Stimulated activated memory B cell treated with anti-CD40 and anti-IgM and Interleukin-4, amounts not matched to agents 10 μg/mL and 1 μg/mL and 100 μg/mL, for 72 hours (primary cell): Measurements from ENCODE around the gene NPHP3.
"Not testable (repeated sequence)": the region's sequence is repeated elsewhere in the genome, so short reads cannot be mapped to it uniquely, and the experiment has no call there.

Experiments
- ATAC-seq: fragments of 150-1000 bp; cut with Tn5 transposase; 2 replicates; pipeline ENCODE4 v1.10.0; 2021
- H3K27ac Mint-ChIP-seq: one replicate; pipeline ENCODE4 v1.8.0; 2022; ENCODE audit warnings: mild to moderate bottlenecking, mixed read lengths
- H3K27me3 Mint-ChIP-seq: one replicate; pipeline ENCODE4 v1.8.0; 2022; ENCODE audit warnings: mixed read lengths
- H3K36me3 Mint-ChIP-seq: one replicate; pipeline ENCODE4 v1.8.0; 2022; ENCODE audit warnings: mixed read lengths
- H3K4me1 Mint-ChIP-seq: one replicate; pipeline ENCODE4 v1.8.0; 2022; ENCODE audit warnings: mixed read lengths
- H3K4me3 Mint-ChIP-seq: one replicate; pipeline ENCODE4 v1.8.0; 2022; ENCODE audit warnings: mild to moderate bottlenecking, moderate library complexity, mixed read lengths
- H3K9me3 Mint-ChIP-seq: one replicate; pipeline ENCODE4 v1.8.0; 2022; ENCODE audit warnings: mixed read lengths

NPHP3 gene

GRCh38 chr3:132660052-132660810, 62.0 kb downstream of the NPHP3 start, which contains the start of gene UBA5:
TSS of gene UBA5 (plus strand) at chr3:132660329. CDS start at chr3:132660538, 209 bp downstream.
- Mint-ChIP-seq H3K4me1 (peaks cover 56% of the 10 kb centered on the region), H3K27me3 (no peaks in the 10 kb centered on the region), H3K9me3 (no peaks in the 10 kb centered on the region), H3K36me3 (peaks cover 15% of the 10 kb centered on the region), H3K4me3 (peak within 1 kb of the TSS; percentile 95), H3K27ac (peak within 1 kb of the TSS; percentile 96)
- peak; percentile 88 for ATAC-seq

GRCh38 chr3:132659365-132660051, 62.7 kb downstream of the NPHP3 start, which contains the start of gene ACAD11:
TSS of gene ACAD11 (minus strand) at chr3:132659809. CDS start at chr3:132659751, 58 bp downstream.
- H3K4me3 Mint-ChIP-seq: peak within 1 kb of the TSS; percentile 95
- H3K36me3 Mint-ChIP-seq: peaks cover 11% of the 10 kb centered on the region
- H3K27me3 Mint-ChIP-seq: no peaks in the 10 kb centered on the region
- peak within 1 kb of the TSS; percentile 96 for H3K27ac Mint-ChIP-seq
- peaks cover 53% of the 10 kb centered on the region for H3K4me1 Mint-ChIP-seq
- peak; percentile 80 for ATAC-seq
- H3K9me3 Mint-ChIP-seq: no peaks in the 10 kb centered on the region

- Mint-ChIP-seq H3K27me3 (no peaks in the 10 kb centered on the region), H3K27ac (peak overlapping the region; percentile 96), H3K4me1 (peaks cover 49% of the 10 kb centered on the region), H3K36me3 (peaks cover 10% of the 10 kb centered on the region), H3K4me3 (peak overlapping the region; percentile 95), H3K9me3 (no peaks in the 10 kb centered on the region)
- no peak for ATAC-seq
These were observed 63.2 kb downstream of the NPHP3 start for GRCh38 chr3:132659000-132659364.

- Mint-ChIP-seq H3K27me3 (no peaks in the 10 kb centered on the region), H3K27ac (peak overlapping the region; percentile 96), H3K4me3 (peak overlapping the region; percentile 36), H3K9me3 (no peaks in the 10 kb centered on the region), H3K4me1 (peaks cover 41% of the 10 kb centered on the region), H3K36me3 (peaks cover 5% of the 10 kb centered on the region)
- ATAC-seq: no peak
These were observed 64.1 kb downstream of the NPHP3 start for GRCh38 chr3:132657869-132658747.

GRCh38 chr3:132655471-132655870, 66.7 kb downstream of the NPHP3 start:
- ATAC-seq: no peak
- H3K4me1 Mint-ChIP-seq: peaks cover 20% of the 10 kb centered on the region
- H3K27ac Mint-ChIP-seq: no peak overlapping the region
- no peak overlapping the region for H3K4me3 Mint-ChIP-seq
- peaks cover 5% of the 10 kb centered on the region for H3K36me3 Mint-ChIP-seq
- no peaks in the 10 kb centered on the region for H3K27me3 Mint-ChIP-seq
- no peaks in the 10 kb centered on the region for H3K9me3 Mint-ChIP-seq

- no peak overlapping the region for H3K4me3 Mint-ChIP-seq
- no peak for ATAC-seq
- peaks cover 20% of the 10 kb centered on the region for H3K4me1 Mint-ChIP-seq
- H3K36me3 Mint-ChIP-seq: peaks cover 5% of the 10 kb centered on the region
- H3K27me3 Mint-ChIP-seq: no peaks in the 10 kb centered on the region
- no peaks in the 10 kb centered on the region for H3K9me3 Mint-ChIP-seq
- H3K27ac Mint-ChIP-seq: no peak overlapping the region
These were observed 67.5 kb downstream of the NPHP3 start for GRCh38 chr3:132654721-132655120.

- no peak for ATAC-seq
- Mint-ChIP-seq H3K9me3 (no peaks in the 10 kb centered on the region), H3K27ac (no peak overlapping the region), H3K36me3 (peaks cover 5% of the 10 kb centered on the region), H3K4me3 (no peak overlapping the region), H3K4me1 (peaks cover 19% of the 10 kb centered on the region), H3K27me3 (no peaks in the 10 kb centered on the region)
These were observed 68.0 kb downstream of the NPHP3 start for GRCh38 chr3:132654190-132654589.

GRCh38 chr3:132652640-132653270, 69.5 kb downstream of the NPHP3 start:
- Mint-ChIP-seq H3K4me3 (no peak overlapping the region), H3K9me3 (no peaks in the 10 kb centered on the region), H3K4me1 (peaks cover 9% of the 10 kb centered on the region), H3K27ac (no peak overlapping the region), H3K36me3 (peaks cover 5% of the 10 kb centered on the region), H3K27me3 (no peaks in the 10 kb centered on the region)
- no peak for ATAC-seq

- no peaks in the 10 kb centered on the region for H3K9me3 Mint-ChIP-seq
- no peaks in the 10 kb centered on the region for H3K27me3 Mint-ChIP-seq
- peaks cover 10% of the 10 kb centered on the region for H3K4me1 Mint-ChIP-seq
- H3K27ac Mint-ChIP-seq: no peak overlapping the region
- no peak overlapping the region for H3K4me3 Mint-ChIP-seq
- H3K36me3 Mint-ChIP-seq: peaks cover under 1% of the 10 kb centered on the region
- ATAC-seq: no peak
These were observed 72.1 kb downstream of the NPHP3 start for GRCh38 chr3:132650153-132650552.

GRCh38 chr3:132645058-132645457, 77.2 kb downstream of the NPHP3 start:
- no peak for ATAC-seq
- Mint-ChIP-seq H3K27ac (no peak overlapping the region), H3K36me3 (peaks cover 15% of the 10 kb centered on the region), H3K9me3 (no peaks in the 10 kb centered on the region), H3K4me3 (no peak overlapping the region), H3K4me1 (peaks cover 13% of the 10 kb centered on the region), H3K27me3 (no peaks in the 10 kb centered on the region)

GRCh38 chr3:132643366-132643765, 78.8 kb downstream of the NPHP3 start:
- H3K27ac Mint-ChIP-seq: peak overlapping the region; percentile 5
- no peak for ATAC-seq
- H3K36me3 Mint-ChIP-seq: peaks cover 29% of the 10 kb centered on the region
- no peaks in the 10 kb centered on the region for H3K27me3 Mint-ChIP-seq
- H3K4me3 Mint-ChIP-seq: no peak overlapping the region
- H3K9me3 Mint-ChIP-seq: no peaks in the 10 kb centered on the region
- H3K4me1 Mint-ChIP-seq: peaks cover 13% of the 10 kb centered on the region

GRCh38 chr3:132642539-132642847, 79.7 kb downstream of the NPHP3 start:
- Mint-ChIP-seq H3K4me3 (no peak overlapping the region), H3K27ac (no peak overlapping the region), H3K4me1 (peaks cover 10% of the 10 kb centered on the region), H3K36me3 (peaks cover 30% of the 10 kb centered on the region), H3K27me3 (no peaks in the 10 kb centered on the region), H3K9me3 (no peaks in the 10 kb centered on the region)
- ATAC-seq: no peak

GRCh38 chr3:132641837-132642538, 80.2 kb downstream of the NPHP3 start:
- no peak overlapping the region for H3K27ac Mint-ChIP-seq
- ATAC-seq: no peak
- no peak overlapping the region for H3K4me3 Mint-ChIP-seq
- H3K4me1 Mint-ChIP-seq: peaks cover 6% of the 10 kb centered on the region
- no peaks in the 10 kb centered on the region for H3K27me3 Mint-ChIP-seq
- H3K36me3 Mint-ChIP-seq: peaks cover 35% of the 10 kb centered on the region
- no peaks in the 10 kb centered on the region for H3K9me3 Mint-ChIP-seq

- not testable (repeated sequence) for H3K27me3 Mint-ChIP-seq, ATAC-seq, H3K4me3 Mint-ChIP-seq, H3K4me1 Mint-ChIP-seq, H3K27ac Mint-ChIP-seq, H3K9me3 Mint-ChIP-seq
- peaks cover 40% of the 10 kb centered on the region for H3K36me3 Mint-ChIP-seq
These were observed 80.8 kb downstream of the NPHP3 start for GRCh38 chr3:132641427-132641826.
